Measurements from ENCODE around the gene TMEM243.

TMEM243 gene

GRCh38 chr7:87154569-87154968 lies 65.0 kb downstream of the TMEM243 start:
- DNase-seq = no peak

DNA sequence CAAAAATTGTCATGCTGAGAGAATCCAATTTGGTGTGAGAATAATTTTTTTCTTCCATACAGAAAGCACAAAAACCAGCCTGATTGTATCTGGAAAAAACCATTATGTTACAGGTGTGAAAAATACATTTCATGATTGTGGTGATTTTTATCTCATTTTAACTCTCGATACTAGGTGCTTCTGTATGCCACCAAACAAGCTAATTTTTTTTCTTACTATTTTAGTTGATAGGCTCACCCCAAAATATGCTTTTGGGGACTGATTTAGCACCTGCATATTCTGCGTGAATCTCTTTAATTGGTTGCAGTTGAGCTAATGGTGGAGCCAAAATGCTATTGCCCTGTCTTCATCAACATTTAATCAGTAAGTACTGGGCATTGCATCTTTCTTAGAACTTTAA lies 65.4 kb downstream of the TMEM243 start:
- DNase-seq = no peak

DNA sequence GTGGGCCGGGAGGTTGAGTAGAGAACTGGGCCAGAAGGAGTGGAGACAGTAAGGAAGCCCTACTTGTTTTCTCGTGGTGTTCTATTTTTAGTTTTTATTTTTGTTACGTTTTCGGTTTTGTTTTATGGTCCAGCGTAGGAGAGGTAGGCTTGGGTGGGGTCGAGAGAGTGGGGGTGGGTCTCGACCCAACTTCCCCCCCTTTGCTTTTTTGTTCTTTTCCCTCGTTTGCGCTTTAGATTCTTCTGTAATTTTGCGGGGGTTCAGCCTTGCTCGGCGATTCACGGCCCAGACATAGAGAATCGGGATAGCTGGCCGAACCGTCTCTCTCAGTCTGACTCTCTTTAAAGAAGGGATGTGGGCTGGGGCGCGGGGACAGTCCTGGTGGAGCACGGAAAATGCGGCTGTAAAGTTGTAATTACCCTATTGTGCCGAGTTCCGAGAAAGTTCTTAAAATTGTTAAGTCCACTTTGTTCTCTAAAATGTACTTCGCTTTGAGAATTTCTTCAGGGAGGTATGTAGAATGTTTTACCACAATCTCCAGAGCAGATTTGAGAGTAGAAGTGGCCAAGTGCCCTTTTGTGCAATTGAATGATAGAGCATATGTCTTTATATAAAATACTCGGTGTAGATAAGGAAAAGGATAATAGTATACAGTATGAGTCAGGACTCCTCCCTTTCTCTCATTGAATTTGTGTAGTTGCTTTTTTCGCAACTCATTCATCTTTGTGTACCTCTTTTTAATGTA lies 66.5 kb downstream of the TMEM243 start:
- DNase-seq = peak; percentile 33 to 47

GRCh38 chr7:87152112-87152896 lies 67.2 kb downstream of the TMEM243 start, which contains the start of gene DMTF1:
DMTF1 (plus strand) TSS chr7:87152453; CDS start chr7:87164942, 12,489 bp downstream.
- peak; percentile 88 to 89 for DNase-seq

DNA sequence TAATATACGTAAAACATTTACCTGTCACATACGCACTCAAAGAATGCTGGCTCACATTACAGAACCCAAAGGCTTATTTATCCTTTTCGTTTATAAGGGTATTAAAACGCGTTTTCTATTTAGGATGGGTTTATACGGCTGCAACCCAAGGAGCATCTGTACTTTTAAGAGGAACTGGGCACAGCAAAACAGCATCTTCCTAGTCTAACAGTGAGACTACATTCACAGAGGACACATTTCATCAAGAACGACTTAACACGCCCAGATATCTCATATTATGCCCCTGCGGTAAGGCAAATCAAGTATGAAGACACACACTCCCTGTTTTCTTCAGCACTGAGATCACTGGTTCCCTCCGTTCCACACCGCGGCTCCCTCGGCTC lies 67.8 kb downstream of the TMEM243 start:
- no peak for DNase-seq

DNA sequence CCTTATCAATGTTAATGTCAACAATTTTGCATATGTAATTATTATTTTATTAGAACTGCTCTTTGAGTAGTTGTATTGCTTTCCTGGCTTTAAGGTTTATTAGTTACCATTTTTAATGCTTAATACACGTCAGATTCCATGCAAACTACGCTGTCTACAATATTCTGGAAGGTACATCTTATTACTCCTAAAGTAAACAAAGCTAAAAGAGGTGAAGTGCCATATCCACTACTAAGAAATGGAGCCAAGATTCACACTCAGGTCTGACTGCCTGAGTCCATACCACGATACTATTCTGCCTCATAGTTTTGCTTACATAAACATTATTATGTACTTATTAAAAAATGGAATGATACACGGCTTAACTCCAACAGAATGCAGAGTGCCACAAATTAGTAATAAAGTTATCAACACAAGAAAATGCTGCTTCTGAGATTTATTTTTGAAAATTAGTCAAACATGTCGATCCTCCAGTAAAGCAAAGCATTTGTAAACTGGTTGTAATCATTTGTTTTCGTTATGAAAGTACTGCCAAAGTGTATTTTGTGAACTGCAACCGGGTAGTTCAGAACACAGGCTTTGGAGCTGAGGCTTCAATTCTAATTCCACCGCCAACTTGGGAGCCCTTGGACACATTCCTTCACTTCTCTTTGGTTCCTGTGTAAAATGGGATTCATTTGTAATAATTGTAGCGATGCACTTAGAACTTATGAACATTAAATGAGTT lies 68.4 kb downstream of the TMEM243 start:
- no peak for DNase-seq

GRCh38 chr7:87148332-87148955 lies 71.1 kb downstream of the TMEM243 start:
- peak in 1 of 2 donors; percentile 41 for DNase-seq

DNA sequence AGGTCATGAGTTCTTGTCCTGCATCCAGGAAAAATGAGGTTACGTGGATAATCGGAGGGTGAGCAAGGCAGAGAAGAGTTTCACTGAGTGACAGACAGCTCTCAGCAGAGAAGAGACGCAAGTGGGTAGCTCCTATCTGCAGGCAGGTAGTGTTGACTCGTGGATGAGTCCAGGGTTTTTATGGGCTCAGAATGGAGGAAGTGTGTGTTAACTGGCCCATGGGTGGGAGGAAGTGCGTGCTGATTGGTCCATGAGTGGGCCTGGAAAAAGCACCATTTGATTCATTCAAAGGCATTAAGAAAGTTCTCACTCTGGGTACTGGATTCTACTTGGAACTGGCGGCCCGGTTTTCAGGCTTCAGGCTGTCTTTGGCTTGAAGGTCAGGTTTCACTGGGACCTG lies 72.0 kb downstream of the TMEM243 start:
- DNase-seq = no peak

DNA sequence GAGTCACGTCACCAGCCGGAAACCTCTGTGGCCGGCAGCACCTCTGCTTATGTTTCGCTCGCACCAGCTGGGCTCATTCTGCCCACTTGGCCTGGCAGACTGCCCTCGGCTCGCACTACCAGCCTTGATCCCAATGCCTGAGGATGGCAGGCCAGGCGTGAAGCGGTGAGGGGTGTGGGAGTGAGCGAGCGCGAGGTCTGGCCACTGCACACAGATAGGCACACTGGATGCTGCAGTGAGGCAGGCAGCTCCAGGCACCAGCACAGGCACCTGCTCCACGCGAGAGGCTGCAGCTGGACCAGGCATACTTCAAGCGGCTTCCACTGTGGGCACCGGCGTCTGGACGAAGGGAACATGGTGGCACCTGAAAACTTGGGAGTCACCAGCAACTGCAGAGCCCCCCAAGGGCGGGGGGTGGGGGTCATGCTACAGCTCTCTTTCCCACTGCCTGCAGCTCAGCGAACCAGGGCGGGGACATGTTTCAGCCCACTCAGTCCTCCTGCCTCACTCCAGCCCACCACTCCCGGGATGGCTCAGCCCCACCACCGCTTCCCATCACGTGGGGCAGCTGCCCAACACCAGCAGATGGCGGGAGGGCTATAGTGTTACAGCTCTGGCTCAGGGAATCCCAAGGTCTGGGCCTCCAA lies 72.7 kb downstream of the TMEM243 start:
- no peak for DNase-seq
